ENCODE measurements around the gene GPR137C.

Gene GPR137C

GRCh38 chr14:52522581-52523345 is 29.9 kb upstream of the GPR137C start:
- TF ChIP-seq CTCF (IDR thresholded peaks at IDR 0.05): no peak
- Histone ChIP-seq H3K9ac (no peak overlapping the region), H3K4me1 (peaks cover 8% of the 10 kb centered on the region), H3K27ac (no peak overlapping the region), H2AFZ (peak overlapping the region; percentile 45), H3K79me2 (no peaks in the 10 kb centered on the region), H3K4me2 (ENCODE audit: low read length) (peak overlapping the region; percentile 20), H3K36me3 (ENCODE audit: control insufficient read depth, insufficient read depth, low read length) (no peaks in the 10 kb centered on the region), H3K27me3 (ENCODE audit: control insufficient read depth, insufficient read depth, low read length) (no peaks in the 10 kb centered on the region), H3K9me3 (ENCODE audit: control insufficient read depth, low read length) (no peaks in the 10 kb centered on the region), H3K4me3 (ENCODE audit: low read depth, low read length) (no peak overlapping the region)

- no peak overlapping the region for H3K27ac ChIP-seq
- no peak overlapping the region for H3K4me2 ChIP-seq (ENCODE audit: low read length)
- H3K9ac ChIP-seq: no peak overlapping the region
- no peaks in the 10 kb centered on the region for H3K36me3 ChIP-seq (ENCODE audit: control insufficient read depth, insufficient read depth, low read length)
- H3K79me2 ChIP-seq: no peaks in the 10 kb centered on the region
- no peak overlapping the region for H2AFZ ChIP-seq
- no peak for TF ChIP-seq CTCF (IDR thresholded peaks at IDR 0.05)
- H3K4me1 ChIP-seq: peaks cover 3% of the 10 kb centered on the region
- no peak overlapping the region for H3K4me3 ChIP-seq (ENCODE audit: low read depth, low read length)
- no peaks in the 10 kb centered on the region for H3K9me3 ChIP-seq (ENCODE audit: control insufficient read depth, low read length)
- H3K27me3 ChIP-seq (ENCODE audit: control insufficient read depth, insufficient read depth, low read length): no peaks in the 10 kb centered on the region
Observed at GRCh38 chr14:52527052-52527451, 25.6 kb upstream of the GPR137C start.

- TF ChIP-seq CTCF (IDR thresholded peaks at IDR 0.05): no peak
- no peaks in the 10 kb centered on the region for H3K36me3 ChIP-seq (ENCODE audit: control insufficient read depth, insufficient read depth, low read length)
Observed at GRCh38 chr14:52531481-52531880, 21.2 kb upstream of the GPR137C start.

GRCh38 chr14:52536269-52536668 is 16.4 kb upstream of the GPR137C start:
- Histone ChIP-seq H3K9me3 (ENCODE audit: control insufficient read depth, low read length) (no peaks in the 10 kb centered on the region), H2AFZ (no peak overlapping the region), H3K9ac (no peak overlapping the region), H3K4me1 (no peaks in the 10 kb centered on the region), H3K4me3 (ENCODE audit: low read depth, low read length) (no peak overlapping the region), H3K27ac (no peak overlapping the region), H3K36me3 (ENCODE audit: control insufficient read depth, insufficient read depth, low read length) (no peaks in the 10 kb centered on the region), H3K27me3 (ENCODE audit: control insufficient read depth, insufficient read depth, low read length) (no peaks in the 10 kb centered on the region), H3K79me2 (no peaks in the 10 kb centered on the region), H3K4me2 (ENCODE audit: low read length) (no peak overlapping the region)
- TF ChIP-seq CTCF (IDR thresholded peaks at IDR 0.05): no peak

More at GRCh38 chr14:52531481-52531880, 21.2 kb upstream of the GPR137C start:
- no peak overlapping the region for H3K4me3 ChIP-seq (ENCODE audit: low read depth, low read length)
- no peaks in the 10 kb centered on the region for H3K4me1 ChIP-seq
- no peaks in the 10 kb centered on the region for H3K79me2 ChIP-seq
- H3K9me3 ChIP-seq (ENCODE audit: control insufficient read depth, low read length): no peaks in the 10 kb centered on the region
- no peaks in the 10 kb centered on the region for H3K27me3 ChIP-seq (ENCODE audit: control insufficient read depth, insufficient read depth, low read length)
- H3K9ac ChIP-seq: no peak overlapping the region
- H2AFZ ChIP-seq: no peak overlapping the region
- no peak overlapping the region for H3K4me2 ChIP-seq (ENCODE audit: low read length)
- H3K27ac ChIP-seq: no peak overlapping the region

- H3K9me3 ChIP-seq (ENCODE audit: control insufficient read depth, low read length): no peaks in the 10 kb centered on the region
- no peaks in the 10 kb centered on the region for H3K36me3 ChIP-seq (ENCODE audit: control insufficient read depth, insufficient read depth, low read length)
- TF ChIP-seq CTCF (IDR thresholded peaks at IDR 0.05): no peak
Observed at GRCh38 chr14:52538623-52539022, 14.0 kb upstream of the GPR137C start.

More at GRCh38 chr14:52538623-52539022, 14.0 kb upstream of the GPR137C start:
- Histone ChIP-seq H3K9ac (no peak overlapping the region), H2AFZ (no peak overlapping the region), H3K4me2 (ENCODE audit: low read length) (no peak overlapping the region), H3K4me1 (no peaks in the 10 kb centered on the region), H3K27me3 (ENCODE audit: control insufficient read depth, insufficient read depth, low read length) (no peaks in the 10 kb centered on the region), H3K79me2 (no peaks in the 10 kb centered on the region), H3K4me3 (ENCODE audit: low read depth, low read length) (no peak overlapping the region), H3K27ac (no peak overlapping the region)
